HG03103 (cell line): ENCODE measurements around the gene PTPRCAP.
"Not testable (repeated sequence)": the region's sequence is repeated elsewhere in the genome, so short reads cannot be mapped to it uniquely, and the experiment has no call there.

Source experiments
- ATAC-seq: cut with Tn5 transposase; IDR thresholded peaks from one replicate; pipeline ENCODE4 v1.9.1; 2021; ENCODE audit warnings: low read depth; ENCODE audit not compliant: unreplicated experiment

PTPRCAP gene

GRCh38 chr11:67466367-67466766, 28.9 kb upstream of the PTPRCAP start:
- no peak for ATAC-seq

- not testable (repeated sequence) for ATAC-seq
These were observed 28.0 kb upstream of the PTPRCAP start for GRCh38 chr11:67465530-67465929.

GRCh38 chr11:67465189-67465510, 27.7 kb upstream of the PTPRCAP start:
- ATAC-seq: no peak

- ATAC-seq: peak; percentile 51
These were observed 27.1 kb upstream of the PTPRCAP start for GRCh38 chr11:67464411-67465188.

GRCh38 chr11:67463680-67464410, 26.4 kb upstream of the PTPRCAP start:
- no peak for ATAC-seq

GRCh38 chr11:67463186-67463585, 25.7 kb upstream of the PTPRCAP start:
- no peak for ATAC-seq

GRCh38 chr11:67458266-67458665, 20.8 kb upstream of the PTPRCAP start:
- ATAC-seq: no peak

- ATAC-seq: no peak
These were observed 20.0 kb upstream of the PTPRCAP start for GRCh38 chr11:67457453-67457852.

- no peak for ATAC-seq
These were observed 18.7 kb upstream of the PTPRCAP start for GRCh38 chr11:67456068-67456705.

GRCh38 chr11:67455054-67455453, 17.6 kb upstream of the PTPRCAP start, which contains the start of gene CABP4:
CABP4 (plus strand) TSS chr11:67455354; CDS start chr11:67455424, 70 bp downstream.
- ATAC-seq: no peak

- no peak for ATAC-seq
These were observed 16.6 kb upstream of the PTPRCAP start for GRCh38 chr11:67453816-67454732.

GRCh38 chr11:67452141-67452952, 14.9 kb upstream of the PTPRCAP start, which contains the start of gene GPR152:
GPR152 (minus strand) TSS chr11:67452729; CDS start chr11:67452724, 5 bp downstream.
- no peak for ATAC-seq

- no peak for ATAC-seq
These were observed 14.1 kb upstream of the PTPRCAP start for GRCh38 chr11:67451658-67451976.

- no peak for ATAC-seq
These were observed 13.5 kb upstream of the PTPRCAP start for GRCh38 chr11:67450796-67451657.

- no peak for ATAC-seq
These were observed 11.8 kb upstream of the PTPRCAP start for GRCh38 chr11:67449116-67449844.

- ATAC-seq: no peak
These were observed 10.7 kb upstream of the PTPRCAP start for GRCh38 chr11:67448220-67448609.

- ATAC-seq: no peak
These were observed 8.0 kb upstream of the PTPRCAP start for GRCh38 chr11:67445515-67445914.
